H1 (cell line): Measurements from ENCODE around the gene ANKRD20A1. TPM values are rescaled to one million over a fixed set of nuclear protein-coding genes. Genes with fewer than 3 reads are reported as not detected.
"Not testable (repeated sequence)": the region's sequence is repeated elsewhere in the genome, so short reads cannot be mapped to it uniquely, and the experiment has no call there.

ENCODE experiments used
- CTCF ChIA-PET: fragments of 300-600 bp; sonication (Branson Sonifier 250); formaldehyde crosslinking; loops from one replicate; lab custom pipeline; 2021; ENCODE audit not compliant: partially characterized antibody; lab: Charles Lee
- POLR2A ChIA-PET: fragments of 300-600 bp; sonication (Branson Sonifier 250); formaldehyde crosslinking; loops from one replicate; lab custom pipeline; 2021; ENCODE audit warnings: inconsistent platforms; ENCODE audit not compliant: partially characterized antibody; lab: Charles Lee
- DNase-seq, 2 experiments: peaks; one replicate each; pipeline versions ENCODE4 v3.0.0 to v3.0.0-alpha.2; 2010 to 2022; ENCODE audit warnings: low spot score in 2 of 2, low read depth in 1 of 2, mixed read lengths in 1 of 2
- FAIRE-seq: peaks from 2 replicates; lab custom pipeline; 2011; peaks lifted over from hg19 to GRCh38; lab: Jason Lieb, UNC
- H2AFZ ChIP-seq: 2 replicates; pipeline ENCODE4 v1.8.1; 2012; ENCODE audit warnings: low read length, inconsistent platforms
- H2AK5ac ChIP-seq: 2 replicates; pipeline ENCODE4 v1.6.1; 2013; ENCODE audit warnings: low read depth, low read length
- H2BK120ac ChIP-seq: replicated peaks from 2 replicates; pipeline ENCODE3; 2013; ENCODE audit warnings: low read depth, low read length, inconsistent platforms
- H2BK12ac ChIP-seq: 2 replicates; pipeline ENCODE4 v1.6.1; 2013; ENCODE audit warnings: low read depth, low read length
- H2BK15ac ChIP-seq: 2 replicates; pipeline ENCODE4 v1.6.1; 2013; ENCODE audit warnings: low read length
- H2BK20ac ChIP-seq: 2 replicates; pipeline ENCODE4 v1.6.1; 2013; ENCODE audit warnings: low read length
- H2BK5ac ChIP-seq: 2 replicates; pipeline ENCODE4 v1.6.1; 2013; ENCODE audit warnings: low read depth, low read length
- H3K14ac ChIP-seq: 2 replicates; pipeline ENCODE4 v1.6.1; 2013; ENCODE audit warnings: inconsistent platforms; ENCODE audit not compliant: insufficient read length
- H3K18ac ChIP-seq: 2 replicates; pipeline ENCODE4 v1.6.1; 2013; ENCODE audit warnings: low read length; ENCODE audit errors: extremely low read depth
- H3K23ac ChIP-seq: 2 replicates; pipeline ENCODE4 v1.6.1; 2013; ENCODE audit warnings: inconsistent platforms; ENCODE audit not compliant: insufficient read length
- H3K23me2 ChIP-seq: 2 replicates; pipeline ENCODE4 v1.6.1; 2013; ENCODE audit warnings: low read depth, low read length
- H3K27ac ChIP-seq: 2 replicates; pipeline ENCODE4 v1.6.1; 2011; ENCODE audit warnings: low read depth, low read length, inconsistent platforms
- H3K27me3 ChIP-seq, 4 experiments: replicated peaks in 1 of 4; 1 replicate in 1 of 4; 2 replicates in 3 of 4; pipeline versions ENCODE4 v1.6.1 to v1.8.1; 2011 to 2013; ENCODE audit warnings: low read length in 3 of 4, mild to moderate bottlenecking in 3 of 4, inconsistent platforms in 2 of 4, mixed read lengths in 2 of 4, moderate library complexity in 1 of 4; ENCODE audit not compliant: control insufficient read depth in 3 of 4, insufficient read depth in 3 of 4; ENCODE audit errors: extremely low read depth in 1 of 4
- H3K36me3 ChIP-seq, 4 experiments: 2 replicates each; pipeline versions ENCODE4 v1.6.1 to v1.8.1; 2011 to 2013; ENCODE audit warnings: mild to moderate bottlenecking in 4 of 4, low read length in 3 of 4, moderate library complexity in 2 of 4, control low read depth in 1 of 4, inconsistent platforms in 1 of 4; ENCODE audit not compliant: insufficient read depth in 4 of 4, control insufficient read depth in 2 of 4
- H3K4ac ChIP-seq: replicated peaks from 2 replicates; pipeline ENCODE3; 2013; ENCODE audit warnings: low read length, low read depth, mixed read lengths, inconsistent platforms; ENCODE audit not compliant: insufficient read length
- H3K4me1 ChIP-seq, 4 experiments: replicated peaks in 1 of 4; 1 replicate in 1 of 4; 2 replicates in 3 of 4; pipeline versions ENCODE4 v1.6.1 to v1.8.1; 2011 to 2013; ENCODE audit warnings: low read length in 3 of 4, inconsistent platforms in 2 of 4, mixed read lengths in 1 of 4; ENCODE audit not compliant: insufficient read depth in 4 of 4, control insufficient read depth in 3 of 4
- H3K4me2 ChIP-seq, 2 experiments: 2 replicates each; pipeline versions ENCODE4 v1.6.1 to v1.8.1; 2011 to 2013; ENCODE audit warnings: low read depth in 2 of 2, low read length in 2 of 2, control low read depth in 1 of 2, inconsistent platforms in 1 of 2, mild to moderate bottlenecking in 1 of 2; ENCODE audit not compliant: insufficient read depth in 1 of 2
- H3K4me3 ChIP-seq, 4 experiments: fragments of 200-600, 300-600 bp in 1 of 4; sonication (generic), shearing (Covaris generic), sonication (Bioruptor Twin) in 1 of 4; 2 replicates each; pipeline versions ENCODE4 v1.5.1 to v1.8.1; 2011 to 2016; ENCODE audit warnings: low read length in 4 of 4, low read depth in 3 of 4, control low read depth in 2 of 4, inconsistent platforms in 2 of 4, mild to moderate bottlenecking in 2 of 4, mixed read lengths in 1 of 4, moderate library complexity in 1 of 4; ENCODE audit not compliant: insufficient read depth in 2 of 4; ENCODE audit errors: extremely low read depth in 1 of 4
- H3K56ac ChIP-seq: replicated peaks from 2 replicates; pipeline ENCODE3; 2013; ENCODE audit warnings: low read depth, mild to moderate bottlenecking, mixed read lengths, low read length, inconsistent platforms; ENCODE audit not compliant: insufficient read length
- H3K79me1 ChIP-seq: 2 replicates; pipeline ENCODE4 v1.6.1; 2013; ENCODE audit warnings: low read depth, low read length, control low read depth
- H3K79me2 ChIP-seq, 2 experiments: 2 replicates each; pipeline versions ENCODE4 v1.6.1 to v1.8.1; 2012 to 2013; ENCODE audit warnings: low read length in 2 of 2, mild to moderate bottlenecking in 2 of 2, inconsistent platforms in 1 of 2; ENCODE audit not compliant: insufficient read depth in 2 of 2, control insufficient read depth in 1 of 2
- H3K9ac ChIP-seq, 4 experiments: replicated peaks in 1 of 4; 1 replicate in 1 of 4; 2 replicates in 3 of 4; pipeline versions ENCODE4 v1.6.1 to v1.8.1; 2011 to 2013; ENCODE audit warnings: low read depth in 3 of 4, low read length in 3 of 4, control low read depth in 2 of 4, mild to moderate bottlenecking in 2 of 4, moderate library complexity in 2 of 4, inconsistent platforms in 1 of 4; ENCODE audit errors: extremely low read depth in 1 of 4
- H3K9me3 ChIP-seq, 2 experiments: 2 replicates each; pipeline versions ENCODE4 v1.6.1 to v1.8.1; 2012 to 2013; ENCODE audit warnings: mild to moderate bottlenecking in 2 of 2, moderate library complexity in 2 of 2, control low read depth in 1 of 2, inconsistent platforms in 1 of 2, low read depth in 1 of 2, low read length in 1 of 2, mixed read lengths in 1 of 2; ENCODE audit not compliant: insufficient read depth in 2 of 2
- H4K20me1 ChIP-seq, 2 experiments: replicated peaks in 1 of 2; 2 replicates each; pipeline versions ENCODE3 to v1.8.1; 2011 to 2013; ENCODE audit warnings: inconsistent platforms in 2 of 2, low read length in 2 of 2, mild to moderate bottlenecking in 1 of 2; ENCODE audit not compliant: insufficient read depth in 2 of 2, control insufficient read depth in 1 of 2
- H4K5ac ChIP-seq: 2 replicates; pipeline ENCODE4 v1.6.1; 2013; ENCODE audit warnings: low read length, low read depth, mixed read lengths, inconsistent platforms; ENCODE audit not compliant: insufficient read length
- H4K8ac ChIP-seq: 2 replicates; pipeline ENCODE4 v1.8.0; 2013; ENCODE audit warnings: mild to moderate bottlenecking, moderate library complexity, low read length, inconsistent platforms; ENCODE audit not compliant: insufficient read depth; ENCODE audit errors: extremely low read depth
- H4K91ac ChIP-seq: replicated peaks from 2 replicates; pipeline ENCODE3; 2013; ENCODE audit warnings: low read length, mixed read lengths, inconsistent platforms; ENCODE audit not compliant: insufficient read length
- WGBS, 2 experiments: shearing (Covaris generic) in 1 of 2; methylation state at CpG; one replicate each; pipeline versions ENCODE4 v1.1.6 to v1.1.7; 2013 to 2015; ENCODE audit warnings: low lambda C conversion rate in 2 of 2, mixed read lengths in 2 of 2, inconsistent platforms in 1 of 2, low coverage in 1 of 2, missing lambda C conversion rate in 1 of 2; ENCODE audit not compliant: insufficient replicate concordance in 2 of 2, insufficient coverage in 1 of 2, insufficient read length in 1 of 2; ENCODE audit errors: extremely low coverage in 1 of 2, missing lambda C conversion rate in 1 of 2; 5-methylcytosine and 5-hydroxymethylcytosine counted together
- long read RNA-seq, 2 experiments: library from RNA in 1 of 2; library from capped mRNA in 1 of 2; stranded (forward); transcript quantifications; one replicate each; pipeline ENCODE4 v2.0.0, GENCODE V29; 2021; ENCODE audit warnings: inconsistent platforms in 1 of 2
- polyA minus RNA-seq, 3 experiments: library from RNA; depleted of rRNA, polyadenylated mRNA; stranded (reverse); fragments of >200 nt; gene quantifications; 1 replicate in 2 of 3; 2 replicates in 1 of 3; pipeline ENCODE4 v1.2.3, GENCODE V29; 2011
- polyA plus RNA-seq, 7 experiments: library from polyadenylated mRNA; depleted of rRNA in 3 of 7; stranded (reverse) in 5 of 7; unstranded in 2 of 7; fragments of >200 nt in 5 of 7; fragments of 200-250 nt in 2 of 7; gene quantifications; 1 replicate in 5 of 7; 2 replicates in 1 of 7; 4 replicates in 1 of 7; pipeline versions ENCODE4 v1.2.1 to v1.2.3, GENCODE V29; 2011 to 2013; ENCODE audit warnings: missing spikeins in 2 of 7, mixed read lengths in 2 of 7
- total RNA-seq: library from RNA; stranded (reverse); fragmentation: NEBNext Ultra II Directional; extraction: Animal tissue kit (Norgen Biotek cat#: 25700); gene quantifications from 2 replicates; pipeline ENCODE4 v1.2.1, GENCODE V29; 2021

The ANKRD20A1 gene
- not detected in 2 replicates for total RNA-seq
- polyA plus RNA-seq (2011; rRNA removed), result 0.12 TPM in 1 of 2 replicates, not detected in the other
- polyA plus RNA-seq (2011; cell fraction: cytosol; rRNA removed), result 0.04 TPM
- not detected for polyA plus RNA-seq (2011; cell fraction: nucleus; rRNA removed)
- 0.80 TPM in 1 of 4 replicates, not detected in the others for polyA plus RNA-seq (2012, experiment 1 of 2)
- not detected for polyA plus RNA-seq (2012, experiment 2 of 2)
- 0.43 TPM for polyA plus RNA-seq (2013, experiment 1 of 2)
- polyA plus RNA-seq (2013, experiment 2 of 2), result 0.22 TPM
- polyA minus RNA-seq (2011; rRNA and poly(A)+ RNA removed), result 2.9 TPM in 1 of 2 replicates, not detected in the other
- polyA minus RNA-seq (2011; cell fraction: cytosol; rRNA and poly(A)+ RNA removed), result not detected
- polyA minus RNA-seq (2011; cell fraction: nucleus; rRNA and poly(A)+ RNA removed), result not detected
- long read RNA-seq, experiment 1, result 0 reads
- long read RNA-seq, experiment 2, result 0 reads

GRCh38 chr9:67858871-67859270 is at the start of gene ANKRD20A1:
Gene ANKRD20A1, plus strand, starts transcription at chr9:67858931. Its CDS starts 496 bp downstream, at chr9:67859427.
- not testable (repeated sequence) for H3K4me3 ChIP-seq, H3K4me2 ChIP-seq, H3K27me3 ChIP-seq

More at GRCh38 chr9:67858871-67859270, at the start of gene ANKRD20A1:
- H3K36me3 ChIP-seq, H3K4ac ChIP-seq, H4K8ac ChIP-seq, H2BK15ac ChIP-seq, H2BK12ac ChIP-seq, H3K18ac ChIP-seq, POLR2A ChIA-PET, DNase-seq, H3K79me2 ChIP-seq, H2BK120ac ChIP-seq, H2BK5ac ChIP-seq, H3K14ac ChIP-seq, H3K23me2 ChIP-seq, H4K91ac ChIP-seq, H2AK5ac ChIP-seq, H2BK20ac ChIP-seq, FAIRE-seq, H4K5ac ChIP-seq, H3K9ac ChIP-seq, H3K9me3 ChIP-seq, CTCF ChIA-PET, H3K27ac ChIP-seq, H3K23ac ChIP-seq, H4K20me1 ChIP-seq, H2AFZ ChIP-seq, H3K79me1 ChIP-seq, H3K4me1 ChIP-seq, H3K56ac ChIP-seq: not testable (repeated sequence)
- no CpG with 5 or more reads among the region's 41 CpGs for WGBS, 2 experiments
